H1 (cell line): ENCODE results near the gene AXIN2. TPM values are rescaled to one million over a fixed set of nuclear protein-coding genes. Genes with fewer than 3 reads are reported as not detected.

ENCODE experiments used
- CTCF ChIA-PET: fragments of 300-600 bp; sonication (Branson Sonifier 250); formaldehyde crosslinking; loops from one replicate; lab custom pipeline; 2021; ENCODE audit not compliant: partially characterized antibody; lab: Charles Lee
- POLR2A ChIA-PET: fragments of 300-600 bp; sonication (Branson Sonifier 250); formaldehyde crosslinking; loops from one replicate; lab custom pipeline; 2021; ENCODE audit warnings: inconsistent platforms; ENCODE audit not compliant: partially characterized antibody; lab: Charles Lee
- DNase-seq, 2 experiments: peaks; one replicate each; pipeline versions ENCODE4 v3.0.0 to v3.0.0-alpha.2; 2010 to 2022; ENCODE audit warnings: low spot score in 2 of 2, low read depth in 1 of 2, mixed read lengths in 1 of 2
- FAIRE-seq: peaks from 2 replicates; lab custom pipeline; 2011; peaks lifted over from hg19 to GRCh38; lab: Jason Lieb, UNC
- H2AFZ ChIP-seq: 2 replicates; pipeline ENCODE4 v1.8.1; 2012; ENCODE audit warnings: low read length, inconsistent platforms
- H2AK5ac ChIP-seq: 2 replicates; pipeline ENCODE4 v1.6.1; 2013; ENCODE audit warnings: low read depth, low read length
- H2BK120ac ChIP-seq: replicated peaks from 2 replicates; pipeline ENCODE3; 2013; ENCODE audit warnings: low read depth, low read length, inconsistent platforms
- H2BK12ac ChIP-seq: 2 replicates; pipeline ENCODE4 v1.6.1; 2013; ENCODE audit warnings: low read depth, low read length
- H2BK15ac ChIP-seq: 2 replicates; pipeline ENCODE4 v1.6.1; 2013; ENCODE audit warnings: low read length
- H2BK20ac ChIP-seq: 2 replicates; pipeline ENCODE4 v1.6.1; 2013; ENCODE audit warnings: low read length
- H2BK5ac ChIP-seq: 2 replicates; pipeline ENCODE4 v1.6.1; 2013; ENCODE audit warnings: low read depth, low read length
- H3K14ac ChIP-seq: 2 replicates; pipeline ENCODE4 v1.6.1; 2013; ENCODE audit warnings: inconsistent platforms; ENCODE audit not compliant: insufficient read length
- H3K18ac ChIP-seq: 2 replicates; pipeline ENCODE4 v1.6.1; 2013; ENCODE audit warnings: low read length; ENCODE audit errors: extremely low read depth
- H3K23ac ChIP-seq: 2 replicates; pipeline ENCODE4 v1.6.1; 2013; ENCODE audit warnings: inconsistent platforms; ENCODE audit not compliant: insufficient read length
- H3K23me2 ChIP-seq: 2 replicates; pipeline ENCODE4 v1.6.1; 2013; ENCODE audit warnings: low read depth, low read length
- H3K27ac ChIP-seq: 2 replicates; pipeline ENCODE4 v1.6.1; 2011; ENCODE audit warnings: low read depth, low read length, inconsistent platforms
- H3K27me3 ChIP-seq, 4 experiments: replicated peaks in 1 of 4; 1 replicate in 1 of 4; 2 replicates in 3 of 4; pipeline versions ENCODE4 v1.6.1 to v1.8.1; 2011 to 2013; ENCODE audit warnings: low read length in 3 of 4, mild to moderate bottlenecking in 3 of 4, inconsistent platforms in 2 of 4, mixed read lengths in 2 of 4, moderate library complexity in 1 of 4; ENCODE audit not compliant: control insufficient read depth in 3 of 4, insufficient read depth in 3 of 4; ENCODE audit errors: extremely low read depth in 1 of 4
- H3K36me3 ChIP-seq, 4 experiments: 2 replicates each; pipeline versions ENCODE4 v1.6.1 to v1.8.1; 2011 to 2013; ENCODE audit warnings: mild to moderate bottlenecking in 4 of 4, low read length in 3 of 4, moderate library complexity in 2 of 4, control low read depth in 1 of 4, inconsistent platforms in 1 of 4; ENCODE audit not compliant: insufficient read depth in 4 of 4, control insufficient read depth in 2 of 4
- H3K4ac ChIP-seq: replicated peaks from 2 replicates; pipeline ENCODE3; 2013; ENCODE audit warnings: low read length, low read depth, mixed read lengths, inconsistent platforms; ENCODE audit not compliant: insufficient read length
- H3K4me1 ChIP-seq, 4 experiments: replicated peaks in 1 of 4; 1 replicate in 1 of 4; 2 replicates in 3 of 4; pipeline versions ENCODE4 v1.6.1 to v1.8.1; 2011 to 2013; ENCODE audit warnings: low read length in 3 of 4, inconsistent platforms in 2 of 4, mixed read lengths in 1 of 4; ENCODE audit not compliant: insufficient read depth in 4 of 4, control insufficient read depth in 3 of 4
- H3K4me2 ChIP-seq, 2 experiments: 2 replicates each; pipeline versions ENCODE4 v1.6.1 to v1.8.1; 2011 to 2013; ENCODE audit warnings: low read depth in 2 of 2, low read length in 2 of 2, control low read depth in 1 of 2, inconsistent platforms in 1 of 2, mild to moderate bottlenecking in 1 of 2; ENCODE audit not compliant: insufficient read depth in 1 of 2
- H3K4me3 ChIP-seq, 4 experiments: fragments of 200-600, 300-600 bp in 1 of 4; sonication (generic), shearing (Covaris generic), sonication (Bioruptor Twin) in 1 of 4; 2 replicates each; pipeline versions ENCODE4 v1.5.1 to v1.8.1; 2011 to 2016; ENCODE audit warnings: low read length in 4 of 4, low read depth in 3 of 4, control low read depth in 2 of 4, inconsistent platforms in 2 of 4, mild to moderate bottlenecking in 2 of 4, mixed read lengths in 1 of 4, moderate library complexity in 1 of 4; ENCODE audit not compliant: insufficient read depth in 2 of 4; ENCODE audit errors: extremely low read depth in 1 of 4
- H3K56ac ChIP-seq: replicated peaks from 2 replicates; pipeline ENCODE3; 2013; ENCODE audit warnings: low read depth, mild to moderate bottlenecking, mixed read lengths, low read length, inconsistent platforms; ENCODE audit not compliant: insufficient read length
- H3K79me1 ChIP-seq: 2 replicates; pipeline ENCODE4 v1.6.1; 2013; ENCODE audit warnings: low read depth, low read length, control low read depth
- H3K79me2 ChIP-seq, 2 experiments: 2 replicates each; pipeline versions ENCODE4 v1.6.1 to v1.8.1; 2012 to 2013; ENCODE audit warnings: low read length in 2 of 2, mild to moderate bottlenecking in 2 of 2, inconsistent platforms in 1 of 2; ENCODE audit not compliant: insufficient read depth in 2 of 2, control insufficient read depth in 1 of 2
- H3K9ac ChIP-seq, 4 experiments: replicated peaks in 1 of 4; 1 replicate in 1 of 4; 2 replicates in 3 of 4; pipeline versions ENCODE4 v1.6.1 to v1.8.1; 2011 to 2013; ENCODE audit warnings: low read depth in 3 of 4, low read length in 3 of 4, control low read depth in 2 of 4, mild to moderate bottlenecking in 2 of 4, moderate library complexity in 2 of 4, inconsistent platforms in 1 of 4; ENCODE audit errors: extremely low read depth in 1 of 4
- H3K9me3 ChIP-seq, 2 experiments: 2 replicates each; pipeline versions ENCODE4 v1.6.1 to v1.8.1; 2012 to 2013; ENCODE audit warnings: mild to moderate bottlenecking in 2 of 2, moderate library complexity in 2 of 2, control low read depth in 1 of 2, inconsistent platforms in 1 of 2, low read depth in 1 of 2, low read length in 1 of 2, mixed read lengths in 1 of 2; ENCODE audit not compliant: insufficient read depth in 2 of 2
- H4K20me1 ChIP-seq, 2 experiments: replicated peaks in 1 of 2; 2 replicates each; pipeline versions ENCODE3 to v1.8.1; 2011 to 2013; ENCODE audit warnings: inconsistent platforms in 2 of 2, low read length in 2 of 2, mild to moderate bottlenecking in 1 of 2; ENCODE audit not compliant: insufficient read depth in 2 of 2, control insufficient read depth in 1 of 2
- H4K5ac ChIP-seq: 2 replicates; pipeline ENCODE4 v1.6.1; 2013; ENCODE audit warnings: low read length, low read depth, mixed read lengths, inconsistent platforms; ENCODE audit not compliant: insufficient read length
- H4K8ac ChIP-seq: 2 replicates; pipeline ENCODE4 v1.8.0; 2013; ENCODE audit warnings: mild to moderate bottlenecking, moderate library complexity, low read length, inconsistent platforms; ENCODE audit not compliant: insufficient read depth; ENCODE audit errors: extremely low read depth
- H4K91ac ChIP-seq: replicated peaks from 2 replicates; pipeline ENCODE3; 2013; ENCODE audit warnings: low read length, mixed read lengths, inconsistent platforms; ENCODE audit not compliant: insufficient read length
- MAX ChIP-seq: IDR thresholded peaks from 2 replicates; pipeline ENCODE4 v1.6.1; 2012; ENCODE audit warnings: inconsistent platforms
- WGBS, 2 experiments: shearing (Covaris generic) in 1 of 2; methylation state at CpG; one replicate each; pipeline versions ENCODE4 v1.1.6 to v1.1.7; 2013 to 2015; ENCODE audit warnings: low lambda C conversion rate in 2 of 2, mixed read lengths in 2 of 2, inconsistent platforms in 1 of 2, low coverage in 1 of 2, missing lambda C conversion rate in 1 of 2; ENCODE audit not compliant: insufficient replicate concordance in 2 of 2, insufficient coverage in 1 of 2, insufficient read length in 1 of 2; ENCODE audit errors: extremely low coverage in 1 of 2, missing lambda C conversion rate in 1 of 2; 5-methylcytosine and 5-hydroxymethylcytosine counted together
- polyA plus RNA-seq, 7 experiments: library from polyadenylated mRNA; depleted of rRNA in 3 of 7; stranded (reverse) in 5 of 7; unstranded in 2 of 7; fragments of >200 nt in 5 of 7; fragments of 200-250 nt in 2 of 7; gene quantifications; 1 replicate in 5 of 7; 2 replicates in 1 of 7; 4 replicates in 1 of 7; pipeline versions ENCODE4 v1.2.1 to v1.2.3, GENCODE V29; 2011 to 2013; ENCODE audit warnings: missing spikeins in 2 of 7, mixed read lengths in 2 of 7
- total RNA-seq: library from RNA; stranded (reverse); fragmentation: NEBNext Ultra II Directional; extraction: Animal tissue kit (Norgen Biotek cat#: 25700); gene quantifications from 2 replicates; pipeline ENCODE4 v1.2.1, GENCODE V29; 2021

Gene AXIN2
- total and polyA plus RNA-seq, 2 of the 8 experiments (the other 6 are each of a cell fraction or from before 2014, with no cell fraction given): 17.7 to 33.4 TPM

DNA sequence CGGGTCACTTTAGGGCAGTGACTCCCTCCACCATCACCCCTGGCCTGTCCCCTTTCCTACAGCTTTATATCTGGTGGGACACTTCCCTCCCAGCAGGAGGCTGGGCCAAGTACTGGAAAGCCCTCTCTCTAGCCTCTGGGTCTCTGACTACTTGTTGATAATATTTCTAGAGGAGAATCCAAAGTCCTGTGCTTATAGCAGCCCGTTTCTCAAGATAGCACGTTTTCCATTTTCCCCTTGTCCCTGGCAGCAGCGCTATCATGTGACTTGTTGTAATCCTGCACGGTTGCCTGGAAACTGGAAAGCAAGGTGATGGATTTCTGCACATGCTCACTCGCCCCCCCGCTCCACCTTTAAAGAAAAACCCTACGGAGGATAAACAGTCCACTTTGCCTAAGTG lies 3.3 kb upstream of the AXIN2 start:
- no peak overlapping the region for H2AFZ ChIP-seq
- no peak overlapping the region for H3K4ac ChIP-seq
- H3K9ac ChIP-seq: no peak overlapping the region
- DNase-seq: no peak
- peaks cover 3% of the 10 kb centered on the region for H3K23me2 ChIP-seq
- H2BK12ac ChIP-seq: 0 out of 2 replicates have a peak overlapping the region, but pooled peaks have one; percentile 0
- peaks cover 0 to 5% (median 4%) of the 10 kb centered on the region in 4 experiments; a peak in 6 of 7 replicates for H3K4me1 ChIP-seq
- no peak overlapping the region for H2AK5ac ChIP-seq
- H3K27ac ChIP-seq: no peak overlapping the region
- ChIA-PET CTCF (no interaction called here), POLR2A (no interaction called here)
- peak overlapping the region; percentile 40; the same call in 1 of the 2 replicates for H3K18ac ChIP-seq
- no peaks in the 10 kb centered on the region for H3K79me1 ChIP-seq
- 94% methylated on average over 8 of the region's 8 CpGs; no CpG with 5 or more reads in 1 of the 2 experiments for WGBS, 2 experiments
- peaks cover 0 to 7% (median 0%) of the 10 kb centered on the region in 4 experiments; a peak in 2 of 7 replicates for H3K27me3 ChIP-seq
- H3K4me2 ChIP-seq: no peak overlapping the region
- no peak overlapping the region for H4K5ac ChIP-seq
- no peaks in the 10 kb centered on the region; a peak in 1 of 4 replicates for H3K79me2 ChIP-seq
- no peak overlapping the region for H4K8ac ChIP-seq
- no peaks in the 10 kb centered on the region for H3K36me3 ChIP-seq
- peak overlapping the region; percentile 33 for H4K91ac ChIP-seq
- no peak for FAIRE-seq
- no peaks in the 10 kb centered on the region for H3K9me3 ChIP-seq
- no peak overlapping the region for H2BK15ac ChIP-seq
- no peak overlapping the region for H3K14ac ChIP-seq
- no peak overlapping the region for H3K56ac ChIP-seq
- H3K4me3 ChIP-seq: no peak overlapping the region
- no peak for TF ChIP-seq MAX
- no peak overlapping the region for H3K23ac ChIP-seq
- peak overlapping the region; percentile 66; the same call in 1 of the 2 replicates for H2BK20ac ChIP-seq
- H4K20me1 ChIP-seq: no peaks in the 10 kb centered on the region
- no peak overlapping the region for H2BK5ac ChIP-seq
- H2BK120ac ChIP-seq: no peak overlapping the region
